ENCODE data around the gene NAT14.

DNA sequence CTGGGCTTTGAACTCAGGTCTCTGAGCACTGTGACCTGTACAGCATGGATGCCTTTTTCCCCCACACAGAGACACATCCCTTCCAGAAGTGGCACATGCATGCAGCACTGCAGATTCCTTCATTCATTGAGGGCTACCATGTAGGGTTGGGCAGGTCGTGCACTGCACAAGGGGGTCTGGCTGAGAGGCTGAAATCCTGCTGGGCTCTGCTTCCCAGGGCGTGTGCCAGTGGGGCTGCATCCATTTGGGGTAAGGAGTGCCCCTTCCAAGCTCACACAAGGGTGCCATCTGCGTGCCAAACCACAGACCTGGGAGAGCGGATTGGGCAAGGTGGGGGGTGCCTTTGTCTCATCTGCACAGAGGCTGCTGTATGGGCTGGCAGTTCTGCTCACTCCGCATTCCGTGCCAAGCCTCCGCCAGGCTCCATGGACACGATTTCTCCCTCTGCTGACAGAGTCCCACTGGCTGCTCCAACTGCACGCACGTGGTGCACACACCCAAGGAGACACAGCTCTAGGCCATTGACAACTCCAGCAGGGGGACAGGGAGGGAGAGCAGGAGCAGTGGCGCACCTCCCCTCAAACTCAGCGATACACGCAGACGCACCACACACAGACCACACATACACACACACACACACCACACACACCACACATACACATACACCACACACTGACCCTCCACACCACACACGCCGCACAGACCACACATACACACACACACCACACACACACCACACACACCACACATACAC is 37.4 kb upstream of the NAT14 start:
- no peak for TF ChIP-seq POLR2A (IDR thresholded peaks at IDR 0.05; ENCODE audit: low read length)
- TF ChIP-seq GATA1 (IDR thresholded peaks at IDR 0.05; ENCODE audit: low read depth, low read length) = no peak
